ENCODE results near the gene PHF5A. TPM values are rescaled to one million over a fixed set of nuclear protein-coding genes. Genes with fewer than 3 reads are reported as not detected.
A peak's percentile ranks its signal among the peaks of the same experiment; 100 is the strongest.

PHF5A gene
- total and polyA plus RNA-seq, 8 donors = 30.3 to 54.7 (median 46.1) TPM

GRCh38 chr22:41516462-41516861, 48.0 kb upstream of the PHF5A start:
- ATAC-seq (no peak), DNase-seq (no peak)
- Histone ChIP-seq H3K4me1 (peaks cover 4 to 6% of the 10 kb centered on the region in 2 donors), H3K9me3 (no peaks in the 10 kb centered on the region), H3K27me3 (no peaks in the 10 kb centered on the region), H3K27ac (no peak overlapping the region), H3K36me3 (peaks cover 0 to 90% of the 10 kb centered on the region in 2 donors), H3K4me3 (no peak overlapping the region)
- intact Hi-C loops (cut with DNase I) = loop anchor here in 1 of 2 donors (5.0 kb wide), 1 partner anchor 114 kb away; no protein-coding TSS in a partner anchor
- TF ChIP-seq CTCF (IDR thresholded peaks at IDR 0.05) = no peak

DNA sequence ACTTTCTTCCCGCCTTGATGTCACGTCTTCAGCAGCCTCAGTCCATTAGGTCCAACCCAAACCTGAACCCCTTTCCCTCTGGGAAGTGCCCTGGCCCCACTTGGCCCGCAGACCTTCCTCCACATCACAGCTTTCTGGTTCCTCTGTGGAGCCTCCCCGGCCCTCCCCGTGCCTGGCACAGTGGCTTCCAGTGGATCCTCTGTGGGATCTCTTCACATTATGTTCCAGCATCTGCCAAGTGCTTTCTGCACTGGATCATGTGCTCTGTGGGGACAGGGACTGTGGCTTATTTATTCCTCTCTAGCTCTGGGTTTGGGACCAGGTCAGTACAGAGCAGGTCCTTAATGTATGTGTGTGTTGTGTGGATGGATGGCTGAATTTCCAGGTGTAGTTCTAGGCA, 44.9 kb upstream of the PHF5A start:
- intact Hi-C loops (cut with DNase I) = no loop called here
- ATAC-seq = no peak
- Histone ChIP-seq H3K36me3 (peaks cover 0 to 97% of the 10 kb centered on the region in 2 donors), H3K27ac (no peak overlapping the region), H3K27me3 (no peaks in the 10 kb centered on the region), H3K9me3 (no peaks in the 10 kb centered on the region), H3K4me1 (peaks cover 4 to 6% of the 10 kb centered on the region in 2 donors), H3K4me3 (no peak overlapping the region)
- no peak for TF ChIP-seq CTCF (IDR thresholded peaks at IDR 0.05)
- DNase-seq = no peak

GRCh38 chr22:41512421-41513194, 44.1 kb upstream of the PHF5A start:
- H3K36me3 ChIP-seq = peaks cover 0 to 100% of the 10 kb centered on the region in 2 donors
- no peak overlapping the region for H3K27ac ChIP-seq
- DNase-seq (no peak), ATAC-seq (peak; percentile 38)
- no peaks in the 10 kb centered on the region for H3K27me3 ChIP-seq
- no peaks in the 10 kb centered on the region for H3K9me3 ChIP-seq
- no peak overlapping the region for H3K4me3 ChIP-seq
- intact Hi-C loops (cut with DNase I) = no loop called here
- TF ChIP-seq CTCF (IDR thresholded peaks at IDR 0.05) = no peak
- H3K4me1 ChIP-seq = peaks cover 4% of the 10 kb centered on the region in 2 donors

GRCh38 chr22:41511521-41511968, 43.1 kb upstream of the PHF5A start:
- ATAC-seq (no peak), DNase-seq (no peak)
- Histone ChIP-seq H3K36me3 (peaks cover 0 to 97% of the 10 kb centered on the region in 2 donors), H3K4me3 (no peak overlapping the region), H3K27ac (no peak overlapping the region), H3K9me3 (no peaks in the 10 kb centered on the region), H3K27me3 (no peaks in the 10 kb centered on the region), H3K4me1 (peaks cover 0 to 4% of the 10 kb centered on the region in 2 donors)
- intact Hi-C loops (cut with DNase I) = no loop called here
- no peak for TF ChIP-seq CTCF (IDR thresholded peaks at IDR 0.05)

- ATAC-seq = no peak
- intact Hi-C loops (cut with DNase I) = no loop called here
- H3K36me3 ChIP-seq = peaks cover 0 to 93% of the 10 kb centered on the region in 2 donors
- H3K27me3 ChIP-seq = no peaks in the 10 kb centered on the region
- no peak overlapping the region for H3K27ac ChIP-seq
- no peak for DNase-seq
- H3K4me3 ChIP-seq = no peak overlapping the region
- no peaks in the 10 kb centered on the region for H3K9me3 ChIP-seq
- no peak for TF ChIP-seq CTCF (IDR thresholded peaks at IDR 0.05)
- H3K4me1 ChIP-seq = peaks cover 0 to 4% of the 10 kb centered on the region in 2 donors
These were observed 40.3 kb upstream of the PHF5A start for GRCh38 chr22:41508770-41509170.
